ENCODE data around the gene TNN.

GRCh38 chr1:175042650-175043049, 25.0 kb upstream of the TNN start:
- no peak for TF ChIP-seq CTCF (IDR thresholded peaks at IDR 0.05; ENCODE audit: poor library complexity, severe bottlenecking)
- no peak for TF ChIP-seq TAF1 (IDR thresholded peaks at IDR 0.05; ENCODE audit: low read depth)
- TF ChIP-seq EZH2 (IDR thresholded peaks at IDR 0.05; ENCODE audit: borderline replicate concordance, insufficient read depth, low read length, poor library complexity, severe bottlenecking): no peak
- no peak for TF ChIP-seq SMC3 (conservative IDR thresholded peaks at IDR 0.05; ENCODE audit: poor library complexity)
